Thyroid gland (tissue), 4 donors: Measurements from ENCODE around the gene RPL39L.

Experiments
- CTCF ChIP-seq, 6 experiments: fragments of 200-600 bp in 3 of 6; fragments of 450-650 bp in 3 of 6; sonication (generic) in 3 of 6; IDR thresholded peaks; one replicate each; pipeline ENCODE4 v1.5.1; 2016 to 2019; ENCODE audit warnings: antibody characterized with exemption in 6 of 6, mild to moderate bottlenecking in 2 of 6, inconsistent platforms in 1 of 6, moderate library complexity in 1 of 6
- POLR2A ChIP-seq, 2 donors: fragments of 450-650 bp; IDR thresholded peaks; one replicate each; pipeline ENCODE4 v1.6.1; 2017; ENCODE audit warnings: antibody characterized with exemption in 2 of 2, mild to moderate bottlenecking in 2 of 2, moderate library complexity in 1 of 2

DNA sequence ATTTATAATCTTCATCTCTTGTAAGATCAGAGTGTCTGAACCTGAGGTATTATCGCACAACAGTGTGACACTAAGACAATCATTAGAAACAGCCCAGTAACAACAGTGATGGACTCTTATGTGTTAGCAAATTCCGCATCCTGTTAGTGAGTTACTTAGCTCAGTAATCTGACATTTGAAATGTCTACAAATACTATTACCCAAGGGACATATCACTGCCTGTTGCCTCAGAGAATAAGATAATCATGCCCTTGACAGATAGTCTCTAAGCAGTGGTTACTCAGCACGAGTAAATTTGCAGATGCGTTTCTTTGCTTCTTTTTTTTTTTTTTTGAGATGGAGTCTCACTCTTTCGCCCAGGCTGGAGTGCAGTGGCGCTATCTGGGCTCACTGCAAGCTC, 44.6 kb upstream of the RPL39L start:
- TF ChIP-seq CTCF (IDR thresholded peaks at IDR 0.05) (no peak), POLR2A (IDR thresholded peaks at IDR 0.05) (no peak)
